Hematopoietic multipotent progenitor cell treated with erythropoietin and hydrocortisone succinate and interleukin-3 and kit ligand, for 8 days (in vitro differentiated cells): Measurements from ENCODE around the gene KLHL22.
"Not testable (repeated sequence)": the region's sequence is repeated elsewhere in the genome, so short reads cannot be mapped to it uniquely, and the experiment has no call there.

Experiments
- DNase-seq: peaks from one replicate; pipeline ENCODE4 v3.0.0-alpha.2; 2015

KLHL22 gene, protein sequence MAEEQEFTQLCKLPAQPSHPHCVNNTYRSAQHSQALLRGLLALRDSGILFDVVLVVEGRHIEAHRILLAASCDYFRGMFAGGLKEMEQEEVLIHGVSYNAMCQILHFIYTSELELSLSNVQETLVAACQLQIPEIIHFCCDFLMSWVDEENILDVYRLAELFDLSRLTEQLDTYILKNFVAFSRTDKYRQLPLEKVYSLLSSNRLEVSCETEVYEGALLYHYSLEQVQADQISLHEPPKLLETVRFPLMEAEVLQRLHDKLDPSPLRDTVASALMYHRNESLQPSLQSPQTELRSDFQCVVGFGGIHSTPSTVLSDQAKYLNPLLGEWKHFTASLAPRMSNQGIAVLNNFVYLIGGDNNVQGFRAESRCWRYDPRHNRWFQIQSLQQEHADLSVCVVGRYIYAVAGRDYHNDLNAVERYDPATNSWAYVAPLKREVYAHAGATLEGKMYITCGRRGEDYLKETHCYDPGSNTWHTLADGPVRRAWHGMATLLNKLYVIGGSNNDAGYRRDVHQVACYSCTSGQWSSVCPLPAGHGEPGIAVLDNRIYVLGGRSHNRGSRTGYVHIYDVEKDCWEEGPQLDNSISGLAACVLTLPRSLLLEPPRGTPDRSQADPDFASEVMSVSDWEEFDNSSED

DNA sequence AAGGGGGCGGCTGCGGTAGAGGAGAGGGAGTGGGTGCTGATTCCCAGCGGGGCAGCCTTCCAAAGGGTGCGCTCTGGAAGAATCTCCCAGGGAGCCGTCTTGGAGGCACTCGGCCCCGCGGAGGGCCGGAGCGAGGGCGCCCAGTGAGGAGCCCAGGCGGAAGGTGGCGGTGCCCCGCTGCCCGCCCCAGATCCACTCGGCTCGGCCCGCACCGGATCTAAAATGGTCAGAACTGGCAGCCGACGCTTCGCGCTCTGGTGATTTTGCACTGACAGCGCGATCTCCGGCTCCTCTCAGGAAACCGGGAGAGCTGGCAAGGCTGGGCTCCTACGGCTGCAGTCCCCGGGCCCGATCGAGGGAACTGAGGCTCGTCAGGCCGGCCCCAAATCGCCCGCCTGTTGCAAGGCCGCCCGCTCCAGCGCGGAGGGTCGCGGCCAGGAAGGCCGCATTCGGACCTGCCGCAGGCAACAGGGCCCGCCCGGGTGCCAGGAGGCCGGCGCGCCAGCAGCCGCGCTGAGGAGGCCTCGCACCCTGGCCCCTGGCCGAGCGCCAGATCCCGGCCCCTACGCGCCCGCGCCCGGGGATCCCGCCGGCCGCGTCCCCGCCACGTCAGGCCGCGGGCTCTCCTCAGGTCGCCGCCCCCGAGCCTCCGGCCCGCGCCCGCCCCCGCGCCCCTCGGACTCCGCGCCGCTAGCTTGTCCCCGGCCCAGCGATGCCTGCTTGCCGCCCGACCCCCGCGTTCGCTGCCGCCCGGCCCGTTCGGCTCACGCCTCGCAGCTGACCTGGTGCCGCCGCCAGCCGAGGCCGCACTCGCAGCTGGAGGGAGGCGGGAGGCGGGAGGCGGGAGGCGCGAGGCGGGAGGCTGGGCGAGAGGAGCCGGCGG lies at the start of gene KLHL22:
KLHL22 (minus strand) TSS at position 818 of the 883 bp plus-strand sequence. CDS start 6,584 bp downstream, outside the sequence.
- peak; percentile 55 for DNase-seq

DNA sequence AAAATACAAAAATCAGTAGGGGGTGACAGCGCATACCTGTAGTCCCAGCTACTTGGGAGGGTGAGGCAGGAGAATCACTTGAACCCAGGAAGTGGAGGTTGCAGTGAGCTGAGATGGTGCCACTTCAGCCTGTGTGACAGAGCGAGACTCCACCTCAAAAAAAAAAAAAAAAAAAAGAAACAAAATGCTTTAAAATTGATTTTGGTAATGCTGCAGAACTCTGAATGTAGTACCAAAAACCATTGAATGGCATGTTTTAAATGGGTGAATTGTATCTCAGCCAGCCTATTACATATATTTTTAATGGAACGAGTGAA lies 49.7 kb upstream of the KLHL22 start:
- DNase-seq = not testable (repeated sequence)

DNA sequence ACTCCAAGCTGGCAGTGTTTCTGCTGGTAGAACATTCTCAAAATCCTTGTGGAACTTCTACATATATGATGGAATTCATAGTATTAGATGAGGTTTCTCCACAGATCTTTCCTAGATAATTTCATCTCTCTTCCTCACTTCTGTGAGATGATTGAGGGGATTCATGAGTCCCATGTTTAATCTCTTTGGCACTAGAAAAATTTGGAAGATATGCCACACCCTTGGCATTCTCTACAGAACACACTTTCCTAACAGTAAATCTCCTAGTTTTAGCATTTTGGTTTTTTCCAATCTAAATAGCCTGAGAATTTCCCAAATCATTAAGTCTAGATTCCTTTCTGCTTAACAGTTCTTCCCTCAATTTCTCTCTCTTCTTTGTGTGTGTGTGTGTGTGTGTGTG lies 47.1 kb upstream of the KLHL22 start:
- no peak for DNase-seq

DNA sequence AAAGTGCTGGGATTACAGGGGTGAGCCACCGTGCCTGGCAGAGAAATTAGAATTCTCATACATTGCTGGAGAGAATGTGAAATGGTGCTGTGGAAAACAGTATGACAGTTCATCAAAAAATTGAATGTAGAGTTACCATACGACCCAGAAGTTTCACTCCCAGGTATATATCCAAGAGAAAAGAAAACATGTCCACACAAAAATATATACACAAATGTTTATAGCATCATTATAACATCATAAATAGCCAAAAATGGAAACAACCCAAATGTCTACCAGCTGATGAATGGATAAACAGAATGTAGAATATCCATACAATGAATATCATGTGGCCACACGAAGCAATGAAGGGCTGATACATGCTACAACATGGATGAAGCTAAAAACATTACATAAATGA lies 46.5 kb upstream of the KLHL22 start:
- no peak for DNase-seq

DNA sequence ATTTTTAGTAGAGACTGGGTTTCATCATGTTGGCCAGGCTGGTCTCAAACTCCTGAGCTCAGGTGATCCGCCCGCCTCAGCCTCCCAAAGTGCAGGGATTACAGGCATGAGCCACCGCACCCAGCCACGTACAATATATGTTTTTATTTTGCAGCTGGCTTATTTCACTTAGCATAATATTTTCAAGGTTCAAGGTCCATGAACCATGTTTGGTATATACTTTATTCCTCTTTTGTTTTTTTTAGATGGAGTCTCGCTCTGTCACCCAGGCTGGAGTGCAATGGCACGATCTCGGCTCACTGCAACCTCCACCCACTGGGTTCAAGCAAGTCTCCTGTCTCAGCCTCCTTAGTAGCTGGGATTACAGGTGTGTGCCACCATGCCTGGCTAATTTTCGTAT lies 43.3 kb upstream of the KLHL22 start:
- DNase-seq = not testable (repeated sequence)

DNA sequence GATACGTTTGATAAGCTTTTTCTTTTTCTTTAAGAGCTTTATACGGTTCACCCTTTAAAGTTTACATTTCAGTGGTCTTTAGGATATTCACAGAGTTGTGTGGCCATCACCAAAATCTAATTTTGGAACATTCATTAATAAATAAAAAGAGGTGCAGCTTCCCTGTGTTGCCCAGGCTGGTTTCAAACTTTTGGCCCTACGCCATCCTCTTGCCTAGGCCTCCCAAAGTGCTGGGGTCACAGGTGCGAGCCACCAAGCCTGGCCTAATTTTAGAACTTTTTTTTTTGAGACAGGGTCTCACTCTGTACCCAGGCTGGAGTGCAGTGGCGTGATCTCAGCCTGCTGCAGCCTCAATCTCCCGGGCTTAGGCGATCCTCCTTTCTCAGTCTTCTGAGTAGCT lies 42.4 kb upstream of the KLHL22 start:
- no peak for DNase-seq

DNA sequence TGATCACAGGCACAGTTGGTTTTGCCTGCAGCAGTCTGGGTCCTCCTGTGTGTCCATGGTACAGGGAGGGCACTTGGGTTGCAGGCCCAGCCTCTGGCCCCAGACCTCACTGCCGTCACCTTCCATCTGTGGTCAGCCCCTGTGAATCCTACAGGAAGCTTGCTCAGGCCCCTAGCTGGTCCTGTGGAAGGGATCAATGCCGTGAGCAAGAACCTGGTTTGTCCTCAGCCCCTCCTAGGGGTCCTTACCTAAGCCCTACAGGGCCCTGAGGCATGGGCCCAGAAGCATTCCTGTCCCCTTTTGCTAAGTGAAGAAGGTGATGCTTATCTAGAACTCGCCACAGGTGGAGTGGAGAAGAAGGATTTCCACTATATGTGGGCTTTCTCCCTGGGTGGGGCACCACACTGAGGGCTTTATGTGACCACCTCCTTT lies 41.7 kb upstream of the KLHL22 start:
- DNase-seq = no peak

DNA sequence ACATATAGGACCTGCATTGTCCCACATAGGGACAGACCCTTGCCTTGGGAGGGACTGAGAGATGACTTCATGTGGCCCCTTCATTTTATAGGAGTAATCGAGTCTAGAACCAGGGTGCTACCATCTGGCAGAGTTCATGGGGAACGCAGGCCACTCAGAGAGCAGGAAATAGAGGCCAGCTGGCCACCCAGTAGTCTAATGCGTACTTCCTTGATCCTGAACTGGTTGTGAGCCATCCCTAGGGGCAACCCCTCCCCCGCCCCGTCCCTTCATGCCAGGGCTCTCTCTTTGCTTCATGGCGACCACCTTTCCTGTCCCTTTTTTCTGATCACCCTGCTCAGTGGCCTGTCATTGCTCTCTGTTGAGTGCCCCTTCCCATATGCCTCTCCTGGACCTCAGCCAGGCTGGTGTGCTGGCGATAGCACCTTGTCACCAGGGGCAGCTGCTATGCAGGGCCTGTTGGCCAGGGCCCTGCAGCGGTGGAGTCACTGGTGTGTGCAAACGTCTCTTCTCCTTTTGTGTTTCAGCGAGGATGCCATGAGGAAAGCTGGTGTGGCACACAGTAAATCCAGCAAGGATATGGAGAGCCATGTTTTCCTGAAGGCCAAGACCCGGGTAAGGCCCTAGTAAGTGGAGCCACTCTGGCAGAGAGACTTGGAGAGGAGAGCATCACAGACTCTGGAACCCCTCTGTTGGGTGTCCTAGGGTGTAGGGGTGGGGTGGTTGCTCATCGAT lies 41.2 kb upstream of the KLHL22 start:
- DNase-seq = no peak

DNA sequence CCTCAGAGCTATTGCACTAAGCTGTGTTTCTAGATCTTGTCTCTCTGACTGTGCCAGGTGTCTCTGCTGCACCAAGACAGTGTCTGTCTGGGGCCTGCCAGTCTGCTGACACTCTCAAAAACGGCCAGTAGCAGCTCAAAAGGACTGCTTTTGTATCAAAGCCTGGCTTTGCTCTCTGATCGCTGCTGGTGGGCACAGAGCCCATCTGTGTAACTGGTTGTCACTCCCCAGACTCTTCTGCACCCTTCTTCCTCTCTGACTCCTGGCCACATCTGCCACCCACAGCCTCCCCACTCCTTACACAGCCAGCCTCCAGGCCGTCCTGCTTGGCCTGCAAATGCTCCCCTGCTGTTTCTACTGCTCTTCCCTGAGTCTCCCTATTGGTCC lies 38.3 kb upstream of the KLHL22 start:
- DNase-seq = no peak

DNA sequence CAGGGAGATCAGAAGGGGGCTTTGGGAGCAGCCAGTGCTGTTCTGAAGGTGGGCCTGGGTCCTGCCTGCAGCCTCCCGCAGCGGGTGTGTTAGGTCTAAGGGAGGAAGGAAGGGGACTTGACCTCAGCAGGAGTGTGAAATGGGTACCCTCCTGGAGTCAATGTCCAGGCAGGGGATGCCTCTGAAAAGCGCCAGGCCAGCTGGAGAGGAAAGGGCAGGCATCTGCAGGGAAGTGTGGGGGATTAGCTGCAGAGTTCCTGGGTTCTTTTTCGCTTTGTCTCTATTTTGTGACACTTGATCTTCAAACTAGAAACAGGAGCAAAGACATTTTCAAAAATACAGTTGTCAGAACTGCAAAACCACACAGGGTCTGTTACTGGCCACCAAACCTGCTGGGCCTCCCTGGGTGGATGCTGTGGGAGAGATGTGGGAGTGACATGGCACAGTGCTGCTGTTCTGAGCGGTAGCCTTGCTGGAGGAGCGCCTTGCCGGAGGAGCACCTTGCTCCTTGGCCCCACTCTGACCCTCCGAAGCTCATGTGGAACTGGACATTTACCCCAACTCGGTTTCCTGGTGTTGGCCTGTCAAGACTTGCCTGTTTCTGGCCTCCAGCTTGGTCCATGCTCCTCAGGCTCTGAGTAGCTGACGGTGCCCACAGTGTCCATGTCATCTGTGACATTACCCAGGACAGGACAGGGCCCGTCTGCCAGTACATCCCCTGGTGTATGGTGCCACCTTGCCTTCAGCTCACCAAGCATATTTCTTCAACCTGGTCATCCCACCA lies 37.7 kb upstream of the KLHL22 start:
- DNase-seq = no peak

DNA sequence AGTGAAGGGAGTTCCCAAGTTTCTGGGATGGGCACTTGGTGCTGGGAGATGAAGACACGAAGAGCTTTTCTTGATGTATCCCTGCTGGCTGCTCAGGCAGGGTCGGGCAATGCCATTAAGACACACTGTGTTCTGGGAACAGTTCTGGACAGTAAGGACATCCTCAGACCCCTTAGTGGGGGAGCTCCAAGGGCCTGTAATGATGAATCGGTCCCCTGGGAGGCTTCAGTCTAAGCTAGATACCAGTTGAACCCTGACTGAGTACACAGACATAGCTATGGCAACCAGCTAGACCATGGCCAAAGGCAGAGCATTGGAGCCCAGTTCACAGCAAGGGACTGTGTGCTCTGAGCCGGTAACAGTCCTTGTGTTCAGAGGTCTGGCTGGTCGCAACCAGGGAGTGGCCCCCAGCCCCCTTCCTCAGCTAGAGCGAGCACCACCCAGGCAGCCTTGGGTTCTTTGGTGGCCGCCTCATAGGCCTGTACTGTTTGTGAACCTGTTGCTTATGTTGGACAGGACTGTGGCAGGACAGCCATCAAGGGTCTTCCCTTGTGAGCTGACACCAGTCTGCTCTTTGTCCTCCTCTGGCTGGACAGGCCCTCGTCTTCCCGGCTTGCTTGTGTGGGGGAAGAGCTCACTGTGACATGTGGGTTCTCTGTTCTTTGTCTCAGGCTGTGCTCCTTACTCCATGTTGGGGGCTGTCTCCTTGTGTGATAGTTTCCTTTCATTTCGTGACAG lies 36.8 kb upstream of the KLHL22 start:
- DNase-seq = no peak

DNA sequence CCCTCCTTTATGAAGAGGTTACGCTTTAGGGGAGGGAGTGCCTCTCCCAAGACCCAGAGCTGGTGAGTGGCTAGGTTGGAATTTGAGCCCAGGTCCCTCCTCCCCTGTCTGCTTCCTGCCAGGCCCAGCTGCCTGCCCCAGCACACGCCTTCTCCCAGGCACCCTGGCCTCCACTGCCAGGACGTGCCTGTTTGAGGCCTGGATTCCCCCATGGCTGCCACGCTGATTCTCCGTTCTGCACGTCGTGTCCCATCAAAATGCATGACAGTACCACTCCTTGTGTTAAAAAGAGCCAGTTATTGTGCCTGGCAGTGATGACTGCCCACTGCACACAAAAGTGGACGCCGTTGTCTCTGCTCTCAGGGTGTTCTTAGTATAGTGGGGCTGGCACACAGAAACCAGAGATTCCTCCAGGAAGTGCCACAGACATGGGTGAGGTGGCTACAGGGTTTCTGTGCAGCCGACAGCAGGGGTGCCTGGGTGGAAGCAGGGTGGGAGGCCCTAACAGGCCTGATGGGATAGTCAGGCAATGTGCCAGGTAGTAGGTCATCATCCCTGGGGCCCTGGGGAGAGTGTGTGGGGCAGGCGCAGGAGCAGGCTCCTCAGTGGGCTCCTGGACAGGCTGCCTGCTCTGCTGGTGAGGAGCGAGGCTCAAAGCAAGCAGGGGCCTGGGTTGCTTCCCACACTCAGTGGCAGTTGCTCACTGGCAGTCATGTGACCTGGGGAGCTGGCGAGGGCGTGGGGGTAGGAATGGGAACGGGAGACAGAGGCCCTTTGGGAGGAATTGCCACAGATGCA lies 36.0 kb upstream of the KLHL22 start:
- no peak for DNase-seq

DNA sequence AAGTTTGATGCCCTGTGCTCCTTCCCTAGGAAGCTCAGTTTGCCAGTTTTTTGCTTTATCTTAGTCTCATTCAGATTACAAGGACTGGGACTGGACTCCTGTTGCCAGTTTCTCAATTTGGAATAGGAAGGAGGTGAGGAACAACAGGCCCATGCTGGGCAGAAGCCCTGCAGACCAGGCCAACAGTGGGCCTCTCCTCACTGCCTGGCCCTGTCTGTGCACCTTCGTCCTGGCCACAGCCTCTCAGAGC lies 35.5 kb upstream of the KLHL22 start:
- no peak for DNase-seq

DNA sequence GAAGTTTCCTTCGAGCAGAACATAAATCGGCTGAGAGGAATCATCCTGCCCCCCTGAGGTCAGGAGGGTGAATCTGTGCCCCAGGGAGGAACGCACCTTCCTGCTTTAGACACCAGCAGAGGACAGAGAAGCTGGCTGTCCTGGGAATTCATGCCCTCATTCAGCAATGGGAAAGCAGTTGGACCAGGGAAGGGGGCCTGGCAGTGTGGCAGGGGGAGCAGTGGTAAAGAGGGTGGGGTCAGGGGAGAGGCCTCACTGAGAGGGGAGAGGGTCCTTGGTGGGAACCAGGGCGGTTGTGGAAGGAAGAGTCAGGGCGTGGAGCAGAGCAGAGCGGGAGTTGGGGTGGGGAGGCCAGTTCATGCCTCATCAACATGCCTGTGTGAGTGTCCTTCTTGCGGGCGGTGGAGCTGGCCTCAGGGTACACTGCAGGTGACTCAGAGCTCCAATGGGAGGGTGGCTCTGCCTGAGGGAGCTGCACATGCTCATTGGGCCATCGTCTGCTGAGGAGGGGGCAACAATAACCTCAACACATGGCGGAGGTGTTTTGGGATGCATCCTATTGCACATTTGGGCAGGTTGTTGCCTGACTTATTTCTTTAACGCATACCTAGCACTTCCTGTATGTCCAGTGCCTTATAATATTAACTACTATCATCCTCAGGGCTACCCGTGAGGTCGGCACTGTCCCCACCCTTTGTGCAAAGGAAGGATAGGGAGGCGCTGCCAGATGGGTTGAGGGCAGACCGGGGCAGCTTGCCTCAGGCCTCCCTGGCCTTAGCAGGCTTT lies 35.0 kb upstream of the KLHL22 start:
- DNase-seq = no peak

DNA sequence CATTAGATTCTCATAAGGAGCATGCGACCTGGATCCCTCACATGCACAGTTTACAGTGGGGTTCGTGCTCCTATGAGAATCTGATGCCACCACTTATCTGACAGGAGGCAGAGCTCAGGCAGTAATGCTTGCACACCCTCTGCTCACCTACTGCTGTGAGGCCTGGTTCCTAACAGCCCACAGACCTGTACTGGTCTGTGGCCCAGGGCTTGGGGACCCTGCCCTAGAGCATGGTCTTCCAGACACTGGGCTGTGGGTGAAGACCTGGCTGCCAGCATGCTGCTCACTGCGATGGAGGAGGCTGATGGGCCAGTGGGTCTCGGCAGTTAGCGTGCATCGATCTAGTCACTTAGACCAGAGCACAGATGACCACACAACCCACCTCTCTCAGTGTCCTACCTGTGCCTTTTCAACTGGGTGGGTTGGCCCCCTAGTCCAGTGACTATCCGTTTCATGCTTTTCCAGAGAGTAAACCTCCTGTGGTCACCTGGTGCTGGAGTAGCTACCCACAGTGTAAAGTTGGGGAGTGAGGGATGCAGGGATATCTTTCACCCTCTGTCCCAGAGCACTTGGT lies 32.9 kb upstream of the KLHL22 start:
- no peak for DNase-seq

DNA sequence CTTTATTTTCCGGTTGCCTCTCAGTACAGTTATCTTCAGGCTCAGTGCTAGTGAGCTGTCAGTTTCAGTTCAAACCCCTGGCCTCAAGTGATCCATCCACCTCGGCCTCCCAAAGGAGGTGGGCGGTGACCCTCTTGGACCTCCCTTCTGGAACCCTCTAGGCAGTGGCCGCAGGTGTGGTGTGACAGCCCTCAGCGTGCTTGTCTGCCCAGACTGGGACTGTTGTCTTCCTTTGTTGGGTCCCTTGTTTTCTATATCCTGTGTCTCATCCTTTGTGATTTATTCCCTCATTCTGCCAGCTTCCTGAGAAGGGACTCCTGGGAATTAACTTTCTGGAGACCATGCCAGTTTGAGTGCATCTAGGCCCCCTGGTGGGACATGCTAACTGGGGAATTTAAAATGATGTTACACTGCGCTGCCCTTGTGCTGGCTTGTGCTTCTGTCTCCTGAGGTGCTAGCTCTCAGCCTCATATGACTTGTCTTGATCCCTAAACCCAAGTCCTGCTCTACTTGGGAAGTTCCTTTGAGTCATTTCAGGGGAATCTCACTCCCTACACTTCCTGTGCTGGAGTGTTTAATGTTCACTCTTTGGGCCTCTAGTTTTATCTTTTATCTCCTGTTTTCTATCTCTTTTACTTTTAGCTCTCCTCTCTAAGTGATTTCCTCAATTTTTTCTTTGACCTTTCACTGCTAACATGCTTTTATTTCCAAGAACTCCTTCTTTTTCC lies 31.2 kb upstream of the KLHL22 start:
- DNase-seq = no peak

DNA sequence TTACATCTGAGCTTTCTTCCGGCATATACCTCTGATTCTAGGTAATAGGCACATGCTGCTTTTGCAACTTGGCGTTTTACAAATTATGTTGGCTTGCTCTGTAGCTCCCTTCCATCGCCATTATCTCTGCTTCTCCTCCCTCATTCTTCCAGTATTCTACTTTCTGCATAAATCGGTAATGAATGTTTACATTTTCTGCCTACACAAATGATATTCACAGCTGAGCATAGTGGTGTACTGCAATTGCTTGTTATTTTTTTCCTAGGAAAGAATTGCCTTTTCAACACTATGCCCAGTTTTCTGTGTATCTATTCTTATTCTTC lies 30.7 kb upstream of the KLHL22 start:
- DNase-seq = no peak

DNA sequence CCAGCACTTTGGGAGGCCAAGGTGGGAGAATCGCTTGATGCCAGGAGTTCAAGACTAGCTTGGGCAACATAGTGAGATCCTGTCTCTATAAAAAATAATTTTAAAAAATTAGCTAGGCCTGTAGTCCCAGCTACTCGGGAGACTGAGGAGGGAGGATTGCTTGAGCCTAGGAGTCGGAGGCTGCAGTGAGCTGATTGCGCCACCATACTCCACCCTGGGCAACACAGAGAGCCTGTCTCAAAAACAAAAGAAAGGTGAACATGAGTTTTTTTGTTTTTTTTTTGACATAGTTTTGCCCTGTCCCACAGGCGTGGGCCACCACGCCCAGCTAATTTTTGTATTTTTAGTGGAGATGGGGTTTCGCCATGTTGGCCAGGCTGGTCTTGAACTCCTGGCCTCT lies 29.5 kb upstream of the KLHL22 start:
- DNase-seq = no peak

DNA sequence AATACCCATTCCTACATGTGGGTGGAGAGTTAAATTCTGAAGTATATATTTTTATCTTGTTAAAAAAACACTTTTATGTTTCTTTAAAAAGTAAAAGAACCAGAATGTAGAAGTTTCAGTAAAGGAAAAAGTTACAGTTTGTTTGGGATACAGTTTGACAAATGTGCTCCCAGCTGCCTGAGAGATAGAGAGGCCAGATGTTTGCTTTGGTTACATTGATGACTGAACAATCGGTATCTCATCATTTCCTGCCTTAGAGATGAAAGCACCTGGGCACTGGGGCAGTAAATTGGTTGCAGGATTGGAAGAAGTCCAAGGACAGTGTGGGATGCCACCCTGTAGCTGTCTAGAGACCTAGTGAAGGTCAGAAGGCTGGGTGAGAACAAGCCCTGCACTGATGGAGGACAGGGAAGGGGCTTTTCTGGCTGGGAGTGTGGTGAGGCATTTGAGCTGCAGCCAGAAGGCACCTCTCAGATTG lies 28.4 kb upstream of the KLHL22 start:
- DNase-seq = no peak
